Smooth muscle cell (in vitro differentiated cells): ENCODE measurements around the gene ADAMTS2. TPM values are rescaled to one million over a fixed set of nuclear protein-coding genes. Genes with fewer than 3 reads are reported as not detected.

Experiments used
- DNase-seq: peaks from one replicate; lab custom pipeline; 2025; ENCODE audit not compliant: unreplicated experiment; lab: John Stamatoyannopoulos, UW
- H2AFZ ChIP-seq: fragments of 200-600 bp; sonication (generic); 2 replicates; pipeline ENCODE4 v1.6.0; 2016; ENCODE audit warnings: antibody characterized with exemption, low read depth, mild to moderate bottlenecking
- H3F3A ChIP-seq: fragments of 200-600 bp; sonication (generic); 2 replicates; pipeline ENCODE4 v1.6.0; 2017; ENCODE audit warnings: antibody characterized with exemption, low read depth
- H3K27ac ChIP-seq: fragments of 200-600 bp; sonication (generic); 2 replicates; pipeline ENCODE4 v1.5.1; 2016; ENCODE audit warnings: low read depth, mild to moderate bottlenecking
- H3K27me3 ChIP-seq: fragments of 200-600 bp; sonication (generic); 2 replicates; pipeline ENCODE4 v1.6.1; 2016; ENCODE audit warnings: low read depth, mild to moderate bottlenecking
- H3K36me3 ChIP-seq: fragments of 200-600 bp; sonication (generic); 2 replicates; pipeline ENCODE4 v1.5.1; 2016; ENCODE audit warnings: low read depth
- H3K4me1 ChIP-seq: fragments of 200-600 bp; sonication (generic); 2 replicates; pipeline ENCODE4 v1.5.1; 2016; ENCODE audit warnings: low read depth
- H3K4me2 ChIP-seq: fragments of 200-600 bp; sonication (generic); 2 replicates; pipeline ENCODE4 v1.6.0; 2016; ENCODE audit warnings: mild to moderate bottlenecking
- H3K4me3 ChIP-seq: fragments of 200-600 bp; sonication (generic); 2 replicates; pipeline ENCODE4 v1.5.1; 2016; ENCODE audit warnings: mild to moderate bottlenecking
- H3K79me2 ChIP-seq: fragments of 200-600 bp; sonication (generic); 2 replicates; pipeline ENCODE4 v1.6.0; 2016; ENCODE audit warnings: low read depth, mild to moderate bottlenecking
- H3K9ac ChIP-seq: fragments of 200-600 bp; sonication (generic); 2 replicates; pipeline ENCODE4 v1.6.0; 2016; ENCODE audit warnings: low read depth
- H3K9me3 ChIP-seq: fragments of 200-600 bp; sonication (generic); replicated peaks from 2 replicates; pipeline ENCODE4 v1.5.1; 2016; ENCODE audit warnings: low read depth
- H4K20me1 ChIP-seq: fragments of 200-600 bp; sonication (generic); 2 replicates; pipeline ENCODE4 v1.6.0; 2016; ENCODE audit warnings: low read depth
- WGBS: methylation state at CpG from one replicate; pipeline ENCODE4 v1.1.7; 2016; ENCODE audit warnings: low lambda C conversion rate; 5-methylcytosine and 5-hydroxymethylcytosine counted together
- polyA plus RNA-seq: library from polyadenylated mRNA; unstranded; fragments of >200 nt; fragmentation: Nextera tagmentation; extraction: Ambion mirVana; gene quantifications from 2 replicates; pipeline ENCODE4 v1.2.1, GENCODE V29; 2016
- total RNA-seq: library from RNA; depleted of rRNA; stranded (reverse); fragments of >200 nt; gene quantifications from 2 replicates; pipeline ENCODE4 v1.2.3, GENCODE V29; 2014
- TF ChIP-seq, protein P1 (sequence below): fragments of 200-600 bp; sonication (generic); IDR thresholded peaks from 2 replicates; pipeline ENCODE4 v1.5.1; 2017; ENCODE audit warnings: borderline replicate concordance, mild to moderate bottlenecking, antibody characterized with exemption; ENCODE audit not compliant: insufficient read depth, poor library complexity, severe bottlenecking

ADAMTS2 gene
- total and polyA plus RNA-seq, 2 experiments from 2014 or later = 22.8 to 37.5 TPM

- no peaks in the 10 kb centered on the region for H3K27me3 ChIP-seq
- no peaks in the 10 kb centered on the region for H3K79me2 ChIP-seq
- H3K4me1 ChIP-seq = no peaks in the 10 kb centered on the region
- H3K4me3 ChIP-seq = no peak overlapping the region
- H3F3A ChIP-seq = peaks cover 10% of the 10 kb centered on the region
- H4K20me1 ChIP-seq = no peaks in the 10 kb centered on the region
- H2AFZ ChIP-seq = no peak overlapping the region
- H3K36me3 ChIP-seq = no peaks in the 10 kb centered on the region
- no peak overlapping the region for H3K9ac ChIP-seq
- H3K4me2 ChIP-seq = no peak overlapping the region
- TF ChIP-seq, protein P1, sequence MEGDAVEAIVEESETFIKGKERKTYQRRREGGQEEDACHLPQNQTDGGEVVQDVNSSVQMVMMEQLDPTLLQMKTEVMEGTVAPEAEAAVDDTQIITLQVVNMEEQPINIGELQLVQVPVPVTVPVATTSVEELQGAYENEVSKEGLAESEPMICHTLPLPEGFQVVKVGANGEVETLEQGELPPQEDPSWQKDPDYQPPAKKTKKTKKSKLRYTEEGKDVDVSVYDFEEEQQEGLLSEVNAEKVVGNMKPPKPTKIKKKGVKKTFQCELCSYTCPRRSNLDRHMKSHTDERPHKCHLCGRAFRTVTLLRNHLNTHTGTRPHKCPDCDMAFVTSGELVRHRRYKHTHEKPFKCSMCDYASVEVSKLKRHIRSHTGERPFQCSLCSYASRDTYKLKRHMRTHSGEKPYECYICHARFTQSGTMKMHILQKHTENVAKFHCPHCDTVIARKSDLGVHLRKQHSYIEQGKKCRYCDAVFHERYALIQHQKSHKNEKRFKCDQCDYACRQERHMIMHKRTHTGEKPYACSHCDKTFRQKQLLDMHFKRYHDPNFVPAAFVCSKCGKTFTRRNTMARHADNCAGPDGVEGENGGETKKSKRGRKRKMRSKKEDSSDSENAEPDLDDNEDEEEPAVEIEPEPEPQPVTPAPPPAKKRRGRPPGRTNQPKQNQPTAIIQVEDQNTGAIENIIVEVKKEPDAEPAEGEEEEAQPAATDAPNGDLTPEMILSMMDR = no peak
- no peak overlapping the region for H3K27ac ChIP-seq
- no peaks in the 10 kb centered on the region for H3K9me3 ChIP-seq
- 95% methylated on average over 15 of the region's 26 CpGs for WGBS
- DNase-seq = no peak
These were observed 205.9 kb downstream of the ADAMTS2 start for GRCh38 chr5:179139111-179139935.

DNA sequence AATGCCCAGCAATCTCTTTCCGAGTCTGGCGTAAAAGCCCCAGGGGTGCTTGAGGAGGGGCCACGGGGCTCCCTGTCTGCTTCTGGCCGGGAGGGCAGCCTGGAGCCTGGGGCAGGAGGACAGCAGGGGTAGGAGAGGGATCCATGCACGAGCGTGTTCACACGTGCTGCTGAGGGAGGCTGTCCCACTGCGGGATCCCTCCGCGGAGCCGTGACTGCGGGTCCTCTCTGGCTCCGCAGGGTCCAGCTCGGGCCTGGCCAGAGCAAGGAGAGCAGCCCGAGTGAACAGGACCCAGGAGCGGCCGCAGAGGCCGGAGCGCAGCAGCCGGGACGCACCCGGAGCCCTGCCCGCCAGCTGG is 206.7 kb downstream of the ADAMTS2 start:
- Histone ChIP-seq H3K36me3 (no peaks in the 10 kb centered on the region), H4K20me1 (no peaks in the 10 kb centered on the region), H3K27ac (no peak overlapping the region), H3F3A (peaks cover 5% of the 10 kb centered on the region), H3K4me1 (no peaks in the 10 kb centered on the region), H3K4me3 (no peak overlapping the region), H3K79me2 (no peaks in the 10 kb centered on the region), H2AFZ (no peak overlapping the region), H3K27me3 (no peaks in the 10 kb centered on the region), H3K9me3 (no peaks in the 10 kb centered on the region), H3K4me2 (no peak overlapping the region), H3K9ac (no peak overlapping the region)
- 90% methylated on average over 23 of the region's 23 CpGs for WGBS
- TF ChIP-seq, protein P1 = no peak
- DNase-seq = no peak

- Histone ChIP-seq H3K27ac (no peak overlapping the region), H3K36me3 (no peaks in the 10 kb centered on the region), H3K4me2 (no peak overlapping the region), H3K27me3 (no peaks in the 10 kb centered on the region), H4K20me1 (no peaks in the 10 kb centered on the region), H3K79me2 (no peaks in the 10 kb centered on the region), H3F3A (no peaks in the 10 kb centered on the region), H3K4me1 (no peaks in the 10 kb centered on the region), H3K9me3 (no peaks in the 10 kb centered on the region), H3K4me3 (no peak overlapping the region), H2AFZ (no peak overlapping the region), H3K9ac (no peak overlapping the region)
- DNase-seq = no peak
- 88% methylated on average over 28 of the region's 33 CpGs for WGBS
- TF ChIP-seq, protein P1 = no peak
These were observed 207.4 kb downstream of the ADAMTS2 start for GRCh38 chr5:179137643-179138567.
